Psoas muscle (tissue), 8 donors: ENCODE measurements around the gene MET. TPM values are rescaled to one million over a fixed set of nuclear protein-coding genes. Genes with fewer than 3 reads are reported as not detected.

Source experiments
- ATAC-seq, 4 donors: fragments of 200-7000 bp; cut with Tn5 transposase; one replicate each; pipeline ENCODE4 v1.9.1; 2020; ENCODE audit warnings: moderate library complexity in 3 of 4, mild to moderate bottlenecking in 2 of 4
- DNase-seq, 2 donors: peaks; one replicate each; pipeline ENCODE4 v3.0.0-alpha.2; 2020
- H3K27ac ChIP-seq: fragments of 200-600 bp; one replicate; pipeline ENCODE4 v1.8.0; 2022
- H3K27me3 ChIP-seq, 3 donors: fragments of 200-600 bp in 1 of 3; one replicate each; pipeline versions ENCODE4 v1.6.1 to v1.8.0; 2013 to 2022; ENCODE audit warnings: low read length in 2 of 3, mild to moderate bottlenecking in 2 of 3, moderate library complexity in 1 of 3; ENCODE audit not compliant: insufficient read depth in 3 of 3
- H3K36me3 ChIP-seq, 2 donors: fragments of 200-600 bp in 1 of 2; one replicate each; pipeline versions ENCODE4 v1.6.1 to v1.8.0; 2013 to 2022; ENCODE audit warnings: low read depth in 1 of 2, mild to moderate bottlenecking in 1 of 2, moderate library complexity in 1 of 2; ENCODE audit not compliant: insufficient read depth in 1 of 2
- H3K4me1 ChIP-seq: fragments of 200-600 bp; one replicate; pipeline ENCODE4 v1.8.0; 2022
- H3K4me3 ChIP-seq: fragments of 200-600 bp; one replicate; pipeline ENCODE4 v1.8.0; 2022; ENCODE audit warnings: mild to moderate bottlenecking
- H3K9me3 ChIP-seq: fragments of 200-600 bp; one replicate; pipeline ENCODE4 v1.8.0; 2022
- CTCF ChIP-seq: fragments of 200-600 bp; IDR thresholded peaks from one replicate; pipeline ENCODE4 v1.8.0; 2022; ENCODE audit warnings: antibody characterized with exemption
- WGBS, 3 donors: extraction: QIAGEN DNeasy Blood & Tissue Kit; methylation state at CpG; one replicate each; pipeline versions ENCODE4 v1.1.6 to v1.1.7; 2013; 5-methylcytosine and 5-hydroxymethylcytosine counted together
- intact Hi-C, 2 donors: fragments of 100-400 bp; cut with DNase I; formaldehyde crosslinking; loops; one replicate each; pipeline versions ENCODE4 v1.11.0 to v1.14.2; 2022
- polyA plus RNA-seq, 3 donors: library from polyadenylated mRNA; stranded (reverse); fragments of 200-250 nt; gene quantifications; one replicate each; pipeline ENCODE4 v1.2.3, GENCODE V29; 2013
- total RNA-seq, 4 donors: library from RNA; stranded (reverse); fragmentation: NEBNext Ultra II Directional in 2 of 4; extraction: Animal tissue kit (Norgen Biotek cat#: 25700) in 2 of 4; gene quantifications; one replicate each; pipeline versions ENCODE4 v1.2.1 to v1.2.4, GENCODE V29; 2021 to 2023
- donor health status: healthy with polysubstance abuse.
- donor health status: DM: no; HTN: no; CAD: no; lungs with moderate emphysema.
- donor health status: Bipolar disorder and iron deficiency.
- donor health status: healthy.
- donor health status: DM: yes; HTN: yes; CAD: no.
- donor health status: DM: no; HTN: no; CAD: no.
- donor health status: DM: no; HTN: no; CAD: no.
- donor health status: DM: yes; HTN: yes; CAD: no.

Gene MET
- total and polyA plus RNA-seq, 7 donors: 5.9 to 84.1 (median 23.2) TPM

DNA sequence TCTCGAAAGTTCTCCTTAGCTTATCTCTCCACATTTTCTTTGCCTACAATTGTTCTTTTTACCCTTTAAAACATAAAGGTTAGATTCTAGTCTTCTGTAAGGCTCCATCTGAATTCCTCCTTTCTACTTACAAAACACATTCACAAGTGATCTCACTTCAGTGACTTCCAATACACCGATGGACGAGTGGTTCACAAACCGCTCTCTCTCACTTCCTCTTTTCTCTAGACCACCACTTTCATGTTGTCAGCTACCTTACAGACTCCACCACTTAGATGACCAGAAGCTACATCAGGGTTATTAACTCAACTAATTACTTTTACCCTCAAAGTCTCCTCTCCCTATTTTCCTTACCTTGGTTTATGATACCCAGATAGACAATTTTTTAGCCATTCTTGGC lies 11.8 kb downstream of the MET start:
- Histone ChIP-seq H3K36me3 (no peaks in the 10 kb centered on the region), H3K27ac (no peak overlapping the region), H3K4me3 (no peak overlapping the region), H3K27me3 (no peaks in the 10 kb centered on the region), H3K9me3 (no peaks in the 10 kb centered on the region), H3K4me1 (peaks cover 14% of the 10 kb centered on the region)
- WGBS, 3 donors: 92 to 95% (median 95%) methylated on average over 4 of the region's 4 CpGs
- ATAC-seq (no peak), DNase-seq (no peak)
- TF ChIP-seq CTCF: no peak
- intact Hi-C loops: no loop called here

DNA sequence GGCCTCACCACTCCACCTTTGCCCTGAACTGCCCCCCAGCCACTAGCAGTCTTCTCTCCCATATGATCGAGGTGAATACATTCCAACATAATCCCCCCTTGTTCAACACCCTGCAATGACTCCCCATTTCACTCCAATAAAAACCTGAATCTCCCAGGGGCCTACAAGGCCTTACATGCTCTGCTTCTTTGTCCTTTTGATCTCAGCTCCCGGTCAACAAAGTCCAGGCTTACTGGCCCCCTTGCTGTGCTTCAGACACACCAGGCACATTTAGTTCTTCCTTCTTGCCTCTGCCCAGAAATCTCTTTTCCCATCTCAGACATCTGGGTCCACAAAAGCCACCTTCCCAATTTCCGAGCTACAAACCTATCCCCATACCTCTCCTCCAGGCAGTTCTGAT lies 14.0 kb downstream of the MET start:
- Histone ChIP-seq H3K36me3 (no peaks in the 10 kb centered on the region), H3K27me3 (no peaks in the 10 kb centered on the region), H3K4me3 (no peak overlapping the region), H3K4me1 (peaks cover 29% of the 10 kb centered on the region), H3K27ac (no peak overlapping the region), H3K9me3 (no peaks in the 10 kb centered on the region)
- no peak for TF ChIP-seq CTCF
- intact Hi-C loops: no loop called here
- no peak for ATAC-seq
- no peak for DNase-seq
- 63 to 76% (median 68%) methylated on average over 3 of the region's 3 CpGs for WGBS, 3 donors

GRCh38 chr7:116686812-116687419 lies 14.9 kb downstream of the MET start:
- H3K9me3 ChIP-seq: no peaks in the 10 kb centered on the region
- intact Hi-C loops: no loop called here
- DNase-seq: no peak
- no peak for TF ChIP-seq CTCF
- no peaks in the 10 kb centered on the region for H3K27me3 ChIP-seq
- WGBS, 3 donors: 89 to 93% (median 91%) methylated on average over 7 of the region's 7 CpGs
- H3K4me3 ChIP-seq: no peak overlapping the region
- H3K4me1 ChIP-seq: peaks cover 37% of the 10 kb centered on the region
- no peak for ATAC-seq
- H3K27ac ChIP-seq: peak overlapping the region; percentile 54
- no peaks in the 10 kb centered on the region for H3K36me3 ChIP-seq

GRCh38 chr7:116687801-116688201 lies 15.8 kb downstream of the MET start:
- 13 to 19% (median 13%) methylated on average over 7 of the region's 7 CpGs for WGBS, 3 donors
- no peak for TF ChIP-seq CTCF
- intact Hi-C loops: no loop called here
- H3K9me3 ChIP-seq: no peaks in the 10 kb centered on the region
- peaks cover 46% of the 10 kb centered on the region for H3K4me1 ChIP-seq
- no peaks in the 10 kb centered on the region for H3K27me3 ChIP-seq
- peak overlapping the region; percentile 54 for H3K27ac ChIP-seq
- peak overlapping the region; percentile 16 for H3K4me3 ChIP-seq
- DNase-seq (no peak), ATAC-seq (peak in 3 of 4 donors; percentile 51 to 70 (median 54))
- no peaks in the 10 kb centered on the region for H3K36me3 ChIP-seq

DNA sequence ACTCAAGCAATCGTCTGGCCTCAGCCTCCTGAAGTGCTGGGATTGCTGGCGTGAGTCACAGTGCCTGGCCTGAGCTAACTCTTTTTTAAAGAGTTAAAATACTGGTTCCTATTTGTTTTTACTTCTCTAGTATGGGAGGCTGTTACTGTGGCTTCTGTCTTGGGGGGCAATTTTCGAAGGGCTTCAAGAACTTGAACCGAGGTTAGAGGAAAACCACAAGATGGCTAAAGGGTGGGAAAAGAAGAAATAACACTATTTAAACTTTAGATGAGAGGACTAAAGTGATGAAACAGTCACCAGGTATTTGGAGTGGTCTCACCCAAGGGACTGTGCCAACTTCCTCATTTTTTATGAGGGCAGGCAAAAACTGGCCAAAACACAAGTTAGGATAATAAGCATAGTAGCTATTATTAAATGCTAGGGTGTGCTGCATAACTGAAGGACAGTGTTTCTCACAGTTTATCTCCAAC lies 17.8 kb downstream of the MET start:
- no peak for TF ChIP-seq CTCF
- H3K27ac ChIP-seq: peak overlapping the region; percentile 56
- H3K9me3 ChIP-seq: no peaks in the 10 kb centered on the region
- intact Hi-C loops: no loop called here
- peaks cover 0 to 3% of the 10 kb centered on the region in 2 donors for H3K36me3 ChIP-seq
- H3K4me3 ChIP-seq: no peak overlapping the region
- ATAC-seq: no peak
- 80 to 92% (median 90%) methylated on average over 4 of the region's 4 CpGs for WGBS, 3 donors
- no peak for DNase-seq
- H3K27me3 ChIP-seq: no peaks in the 10 kb centered on the region
- H3K4me1 ChIP-seq: peaks cover 58% of the 10 kb centered on the region
